Thymus (tissue), 11 donors: Measurements from ENCODE around the gene AKAP6. TPM values are rescaled to one million over a fixed set of nuclear protein-coding genes. Genes with fewer than 3 reads are reported as not detected.

ENCODE experiments used
- DNase-seq, 9 donors: peaks; one replicate each; pipeline ENCODE4 v3.0.0-alpha.2; 2013; ENCODE audit warnings: low spot score in 9 of 9, low read depth in 6 of 9, missing footprints in 1 of 9
- H3K27ac ChIP-seq, 2 donors: one replicate each; pipeline ENCODE4 v1.5.1; 2013; ENCODE audit warnings: control low read depth in 1 of 2, low read depth in 1 of 2, low read length in 1 of 2, mild to moderate bottlenecking in 1 of 2, moderate library complexity in 1 of 2
- H3K27me3 ChIP-seq, 2 donors: one replicate each; pipeline ENCODE4 v1.5.1; 2013; ENCODE audit warnings: low read length in 1 of 2; ENCODE audit not compliant: control insufficient read depth in 2 of 2, insufficient read depth in 1 of 2
- H3K36me3 ChIP-seq, 2 donors: one replicate each; pipeline ENCODE4 v1.5.1; 2013; ENCODE audit warnings: low read length in 1 of 2, mild to moderate bottlenecking in 1 of 2, moderate library complexity in 1 of 2; ENCODE audit not compliant: control insufficient read depth in 2 of 2, insufficient read depth in 2 of 2
- H3K4me1 ChIP-seq, 2 donors: one replicate each; pipeline ENCODE4 v1.5.1; 2013; ENCODE audit warnings: low read length in 2 of 2; ENCODE audit not compliant: control insufficient read depth in 2 of 2, insufficient read depth in 2 of 2
- H3K4me3 ChIP-seq, 2 donors: one replicate each; pipeline ENCODE4 v1.5.1; 2013; ENCODE audit warnings: low read length in 2 of 2, control low read depth in 1 of 2, mild to moderate bottlenecking in 1 of 2
- H3K9me3 ChIP-seq, 2 donors: one replicate each; pipeline ENCODE4 v1.5.1; 2013; ENCODE audit warnings: low read length in 1 of 2, mild to moderate bottlenecking in 1 of 2; ENCODE audit not compliant: control insufficient read depth in 2 of 2, insufficient read depth in 1 of 2
- WGBS: extraction: QIAGEN DNeasy Blood & Tissue Kit; methylation state at CpG from one replicate; pipeline ENCODE4 v1.1.7; 2013; 5-methylcytosine and 5-hydroxymethylcytosine counted together
- polyA plus RNA-seq: library from polyadenylated mRNA; stranded (reverse); fragments of 200-250 nt; gene quantifications from one replicate; pipeline ENCODE4 v1.2.3, GENCODE V29; 2013
- total RNA-seq: library from RNA; stranded (reverse); fragments of 120-200 nt; gene quantifications from one replicate; pipeline ENCODE4 v1.2.4, GENCODE V29; 2013
- donor health status: healthy.

AKAP6 gene
- total and polyA plus RNA-seq, 2 donors = 1.4 to 2.0 TPM

GRCh38 chr14:32361674-32362073, 32.6 kb downstream of the AKAP6 start:
- Histone ChIP-seq H3K4me1 (no peaks in the 10 kb centered on the region), H3K27ac (no peak overlapping the region), H3K36me3 (no peaks in the 10 kb centered on the region), H3K27me3 (no peaks in the 10 kb centered on the region), H3K4me3 (no peak overlapping the region), H3K9me3 (no peaks in the 10 kb centered on the region)
- no peak for DNase-seq
- 97% methylated on average over 2 of the region's 2 CpGs for WGBS

- Histone ChIP-seq H3K27me3 (no peaks in the 10 kb centered on the region), H3K4me1 (peaks cover 0 to 3% of the 10 kb centered on the region in 2 donors), H3K4me3 (no peak overlapping the region), H3K9me3 (no peaks in the 10 kb centered on the region), H3K27ac (no peak overlapping the region), H3K36me3 (no peaks in the 10 kb centered on the region)
- 97% methylated on average over 4 of the region's 4 CpGs for WGBS
- no peak for DNase-seq
These were observed 34.7 kb downstream of the AKAP6 start for GRCh38 chr14:32363761-32364160.

- H3K4me3 ChIP-seq = no peak overlapping the region
- no peaks in the 10 kb centered on the region for H3K36me3 ChIP-seq
- WGBS = 97% methylated on average over 1 of the region's 1 CpG
- no peaks in the 10 kb centered on the region for H3K27me3 ChIP-seq
- H3K4me1 ChIP-seq = peaks cover 0 to 3% of the 10 kb centered on the region in 2 donors
- H3K9me3 ChIP-seq = no peaks in the 10 kb centered on the region
- no peak for DNase-seq
- no peak overlapping the region for H3K27ac ChIP-seq
These were observed 35.8 kb downstream of the AKAP6 start for GRCh38 chr14:32364941-32365340.

GRCh38 chr14:32366256-32366879, 37.3 kb downstream of the AKAP6 start:
- Histone ChIP-seq H3K27ac (no peak overlapping the region), H3K9me3 (no peaks in the 10 kb centered on the region), H3K4me1 (peaks cover 0 to 3% of the 10 kb centered on the region in 2 donors), H3K27me3 (no peaks in the 10 kb centered on the region), H3K36me3 (no peaks in the 10 kb centered on the region), H3K4me3 (no peak overlapping the region)
- no peak for DNase-seq

- Histone ChIP-seq H3K4me3 (no peak overlapping the region), H3K9me3 (no peaks in the 10 kb centered on the region), H3K27ac (no peak overlapping the region), H3K4me1 (peaks cover 0 to 3% of the 10 kb centered on the region in 2 donors), H3K36me3 (no peaks in the 10 kb centered on the region), H3K27me3 (no peaks in the 10 kb centered on the region)
- no peak for DNase-seq
- 93% methylated on average over 4 of the region's 4 CpGs for WGBS
These were observed 37.9 kb downstream of the AKAP6 start for GRCh38 chr14:32366986-32367385.

GRCh38 chr14:32367516-32367915, 38.4 kb downstream of the AKAP6 start:
- no peak overlapping the region for H3K27ac ChIP-seq
- H3K4me1 ChIP-seq = peaks cover 0 to 3% of the 10 kb centered on the region in 2 donors

GRCh38 chr14:32368107-32368506, 39.0 kb downstream of the AKAP6 start:
- no peak for DNase-seq

More at GRCh38 chr14:32367516-32367915, 38.4 kb downstream of the AKAP6 start:
- Histone ChIP-seq H3K4me3 (no peak overlapping the region), H3K27me3 (no peaks in the 10 kb centered on the region), H3K9me3 (no peaks in the 10 kb centered on the region), H3K36me3 (no peaks in the 10 kb centered on the region)
- DNase-seq = no peak

GRCh38 chr14:32370714-32371113, 41.6 kb downstream of the AKAP6 start:
- H3K27ac ChIP-seq = no peak overlapping the region
- no peak overlapping the region for H3K4me3 ChIP-seq
- no peaks in the 10 kb centered on the region for H3K36me3 ChIP-seq
- no peaks in the 10 kb centered on the region for H3K27me3 ChIP-seq
- peaks cover 0 to 3% of the 10 kb centered on the region in 2 donors for H3K4me1 ChIP-seq
- no peak for DNase-seq
- H3K9me3 ChIP-seq = no peaks in the 10 kb centered on the region
- 75% methylated on average over 1 of the region's 1 CpG for WGBS

More at GRCh38 chr14:32368107-32368506, 39.0 kb downstream of the AKAP6 start:
- WGBS = 97% methylated on average over 3 of the region's 3 CpGs
- Histone ChIP-seq H3K9me3 (no peaks in the 10 kb centered on the region), H3K36me3 (no peaks in the 10 kb centered on the region), H3K4me3 (no peak overlapping the region), H3K27me3 (no peaks in the 10 kb centered on the region), H3K4me1 (peaks cover 0 to 3% of the 10 kb centered on the region in 2 donors), H3K27ac (no peak overlapping the region)

- Histone ChIP-seq H3K4me1 (no peaks in the 10 kb centered on the region), H3K4me3 (no peak overlapping the region), H3K27me3 (no peaks in the 10 kb centered on the region), H3K9me3 (no peaks in the 10 kb centered on the region), H3K36me3 (no peaks in the 10 kb centered on the region), H3K27ac (no peak overlapping the region)
- no peak for DNase-seq
- WGBS = 90% methylated on average over 2 of the region's 2 CpGs
These were observed 43.1 kb downstream of the AKAP6 start for GRCh38 chr14:32372154-32372553.
